Thymus (tissue), 11 donors: ENCODE measurements around the gene OBSL1. TPM values are rescaled to one million over a fixed set of nuclear protein-coding genes. Genes with fewer than 3 reads are reported as not detected.

Experiments
- DNase-seq, 9 donors: peaks; one replicate each; pipeline ENCODE4 v3.0.0-alpha.2; 2013; ENCODE audit warnings: low spot score in 9 of 9, low read depth in 6 of 9, missing footprints in 1 of 9
- H3K27ac ChIP-seq, 2 donors: one replicate each; pipeline ENCODE4 v1.5.1; 2013; ENCODE audit warnings: control low read depth in 1 of 2, low read depth in 1 of 2, low read length in 1 of 2, mild to moderate bottlenecking in 1 of 2, moderate library complexity in 1 of 2
- H3K27me3 ChIP-seq, 2 donors: one replicate each; pipeline ENCODE4 v1.5.1; 2013; ENCODE audit warnings: low read length in 1 of 2; ENCODE audit not compliant: control insufficient read depth in 2 of 2, insufficient read depth in 1 of 2
- H3K36me3 ChIP-seq, 2 donors: one replicate each; pipeline ENCODE4 v1.5.1; 2013; ENCODE audit warnings: low read length in 1 of 2, mild to moderate bottlenecking in 1 of 2, moderate library complexity in 1 of 2; ENCODE audit not compliant: control insufficient read depth in 2 of 2, insufficient read depth in 2 of 2
- H3K4me1 ChIP-seq, 2 donors: one replicate each; pipeline ENCODE4 v1.5.1; 2013; ENCODE audit warnings: low read length in 2 of 2; ENCODE audit not compliant: control insufficient read depth in 2 of 2, insufficient read depth in 2 of 2
- H3K4me3 ChIP-seq, 2 donors: one replicate each; pipeline ENCODE4 v1.5.1; 2013; ENCODE audit warnings: low read length in 2 of 2, control low read depth in 1 of 2, mild to moderate bottlenecking in 1 of 2
- H3K9me3 ChIP-seq, 2 donors: one replicate each; pipeline ENCODE4 v1.5.1; 2013; ENCODE audit warnings: low read length in 1 of 2, mild to moderate bottlenecking in 1 of 2; ENCODE audit not compliant: control insufficient read depth in 2 of 2, insufficient read depth in 1 of 2
- WGBS: extraction: QIAGEN DNeasy Blood & Tissue Kit; methylation state at CpG from one replicate; pipeline ENCODE4 v1.1.7; 2013; 5-methylcytosine and 5-hydroxymethylcytosine counted together
- polyA plus RNA-seq: library from polyadenylated mRNA; stranded (reverse); fragments of 200-250 nt; gene quantifications from one replicate; pipeline ENCODE4 v1.2.3, GENCODE V29; 2013
- total RNA-seq: library from RNA; stranded (reverse); fragments of 120-200 nt; gene quantifications from one replicate; pipeline ENCODE4 v1.2.4, GENCODE V29; 2013
- donor health status: healthy.

OBSL1 gene
- total and polyA plus RNA-seq, 2 donors: 9.6 to 34.2 TPM

DNA sequence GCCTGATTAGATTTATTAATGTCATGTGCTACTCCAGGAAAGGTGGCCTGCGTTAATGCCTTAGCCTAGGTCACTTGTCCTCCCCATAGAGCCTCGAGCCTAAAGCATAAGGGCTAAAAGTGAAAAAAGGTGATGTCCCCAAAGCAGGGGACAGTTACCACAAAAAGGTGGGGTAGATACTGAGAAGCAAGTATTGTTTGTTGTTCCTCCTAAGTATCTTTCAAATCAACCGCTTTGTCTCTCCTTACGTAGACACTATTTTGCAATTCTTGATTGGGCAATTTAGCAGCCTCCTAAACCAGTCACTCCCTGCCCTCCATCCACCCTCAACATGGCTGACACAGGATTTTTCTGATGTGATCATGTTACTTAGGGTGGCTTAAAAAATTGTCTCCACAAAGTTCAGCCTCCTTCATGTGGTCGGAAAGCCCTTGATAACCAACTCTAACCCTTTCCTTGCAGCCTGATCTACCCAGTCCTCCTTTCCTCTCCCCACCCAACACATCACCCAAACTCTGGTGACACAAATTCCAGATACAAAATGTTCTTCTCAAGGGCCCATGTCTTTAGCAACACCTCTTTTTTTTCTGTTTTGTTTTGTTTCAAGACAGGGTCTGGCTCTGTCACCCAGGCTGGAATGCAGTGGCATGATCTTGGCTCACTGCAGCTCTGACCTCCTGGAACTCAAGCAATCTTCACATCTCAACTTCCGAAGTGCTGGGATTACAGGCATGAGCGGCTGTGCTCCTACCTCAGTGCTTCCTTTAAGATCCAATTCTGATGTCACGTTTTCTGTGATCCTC, 7.7 kb upstream of the OBSL1 start:
- Histone ChIP-seq H3K27ac (no peak overlapping the region), H3K4me3 (no peak overlapping the region), H3K9me3 (no peaks in the 10 kb centered on the region), H3K36me3 (no peaks in the 10 kb centered on the region), H3K4me1 (peaks cover 0 to 6% of the 10 kb centered on the region in 2 donors), H3K27me3 (peaks cover 3 to 44% of the 10 kb centered on the region in 2 donors)
- WGBS: 95% methylated on average over 8 of the region's 8 CpGs
- DNase-seq: no peak

DNA sequence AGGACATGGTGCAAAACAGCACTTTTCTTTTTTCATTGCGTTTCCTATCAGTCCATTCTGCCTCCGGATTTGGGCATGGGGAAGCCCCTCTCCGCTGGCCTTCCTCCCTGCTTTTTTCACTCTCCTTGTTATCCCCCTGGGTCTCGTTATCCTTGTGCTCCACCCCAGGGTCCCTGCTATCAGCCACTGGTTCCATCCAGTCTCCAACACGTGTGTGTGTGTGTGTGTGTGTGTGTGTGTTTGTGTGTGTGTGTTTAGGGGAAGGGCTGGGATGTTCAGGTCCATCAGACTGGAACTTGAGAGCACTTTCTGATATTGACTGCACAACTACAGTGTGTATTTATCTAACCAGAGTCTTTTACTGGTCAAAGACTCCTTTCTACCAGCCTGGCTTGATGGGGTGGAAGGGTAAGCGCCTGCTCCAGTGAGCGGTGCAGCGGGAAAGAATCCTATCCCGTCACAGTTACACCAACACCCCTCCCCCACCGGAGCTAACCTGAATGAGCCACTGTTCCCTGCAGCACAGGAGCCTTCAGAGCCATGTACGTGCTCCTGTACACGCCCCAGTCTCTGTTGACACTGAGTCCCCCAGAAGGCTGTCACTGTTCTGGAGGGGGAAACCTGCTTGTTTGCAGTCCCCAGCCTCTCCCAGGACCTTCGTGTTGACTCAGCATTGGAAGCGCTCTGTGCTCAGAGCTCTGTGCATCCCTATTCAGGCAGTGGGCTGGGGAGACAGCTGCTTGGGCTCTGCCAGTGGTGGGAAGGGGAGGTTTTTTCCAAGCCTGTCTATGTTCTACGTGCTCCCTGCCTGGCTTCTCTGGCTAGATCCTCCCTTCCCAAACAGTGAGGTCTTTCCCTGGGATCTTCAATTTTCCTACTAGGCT, 5.4 kb upstream of the OBSL1 start:
- WGBS: 73% methylated on average over 15 of the region's 15 CpGs
- peaks cover 17 to 65% of the 10 kb centered on the region in 2 donors for H3K27me3 ChIP-seq

DNA sequence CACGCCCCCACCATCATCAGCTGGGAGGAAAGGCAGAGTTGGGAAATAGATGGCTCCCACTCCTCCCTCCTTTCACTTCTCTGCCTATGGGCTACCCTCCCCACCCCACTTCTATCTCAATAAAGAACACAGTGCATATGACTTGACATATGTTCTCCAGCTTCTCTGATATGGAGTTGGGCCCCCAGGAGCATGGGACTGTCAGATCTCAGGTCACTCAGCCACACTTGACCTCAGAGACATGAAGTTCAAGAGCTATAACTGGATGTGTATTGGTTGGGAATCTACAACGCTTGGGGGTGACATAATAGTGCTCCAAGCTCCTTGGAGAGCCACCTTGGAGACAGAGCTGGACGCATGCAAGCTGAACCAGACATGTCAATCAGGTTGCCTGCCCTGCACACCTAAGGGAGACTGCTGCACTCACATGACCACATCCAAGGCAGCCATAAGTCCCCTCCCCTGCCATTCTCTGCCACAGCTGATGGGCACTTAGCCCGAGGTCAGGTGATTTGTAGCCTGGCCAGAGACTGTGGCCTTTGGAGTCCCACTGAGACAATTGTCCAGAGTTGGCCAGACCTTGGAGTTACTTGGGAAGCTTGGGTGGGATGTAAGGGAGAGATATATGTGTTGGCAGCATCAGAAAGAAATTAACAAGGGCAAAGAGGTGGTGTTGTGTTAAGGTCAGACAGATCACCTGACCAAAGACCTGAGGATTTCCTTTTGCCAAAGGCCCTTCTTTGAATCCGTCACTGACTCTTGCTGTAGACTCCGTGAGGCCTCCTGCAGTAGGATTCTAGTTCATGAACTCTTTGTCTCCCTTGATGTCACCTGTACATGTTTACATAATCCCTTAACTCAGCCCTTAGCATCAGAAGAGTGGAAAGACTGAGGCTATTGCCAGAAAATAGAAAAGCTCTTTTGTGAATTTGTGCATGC, 4.5 kb upstream of the OBSL1 start:
- 91% methylated on average over 6 of the region's 6 CpGs for WGBS
- peaks cover 0 to 12% of the 10 kb centered on the region in 2 donors for H3K4me1 ChIP-seq
- peaks cover 26 to 74% of the 10 kb centered on the region in 2 donors for H3K27me3 ChIP-seq
- H3K27ac ChIP-seq: no peak overlapping the region
- no peak for DNase-seq
- H3K4me3 ChIP-seq: no peak overlapping the region
- H3K9me3 ChIP-seq: no peaks in the 10 kb centered on the region
- no peaks in the 10 kb centered on the region for H3K36me3 ChIP-seq

More for the DNA sequence above, 5.4 kb upstream of the OBSL1 start:
- Histone ChIP-seq H3K36me3 (no peaks in the 10 kb centered on the region), H3K9me3 (no peaks in the 10 kb centered on the region), H3K4me3 (no peak overlapping the region), H3K4me1 (peaks cover 0 to 7% of the 10 kb centered on the region in 2 donors), H3K27ac (no peak overlapping the region)
- no peak for DNase-seq

DNA sequence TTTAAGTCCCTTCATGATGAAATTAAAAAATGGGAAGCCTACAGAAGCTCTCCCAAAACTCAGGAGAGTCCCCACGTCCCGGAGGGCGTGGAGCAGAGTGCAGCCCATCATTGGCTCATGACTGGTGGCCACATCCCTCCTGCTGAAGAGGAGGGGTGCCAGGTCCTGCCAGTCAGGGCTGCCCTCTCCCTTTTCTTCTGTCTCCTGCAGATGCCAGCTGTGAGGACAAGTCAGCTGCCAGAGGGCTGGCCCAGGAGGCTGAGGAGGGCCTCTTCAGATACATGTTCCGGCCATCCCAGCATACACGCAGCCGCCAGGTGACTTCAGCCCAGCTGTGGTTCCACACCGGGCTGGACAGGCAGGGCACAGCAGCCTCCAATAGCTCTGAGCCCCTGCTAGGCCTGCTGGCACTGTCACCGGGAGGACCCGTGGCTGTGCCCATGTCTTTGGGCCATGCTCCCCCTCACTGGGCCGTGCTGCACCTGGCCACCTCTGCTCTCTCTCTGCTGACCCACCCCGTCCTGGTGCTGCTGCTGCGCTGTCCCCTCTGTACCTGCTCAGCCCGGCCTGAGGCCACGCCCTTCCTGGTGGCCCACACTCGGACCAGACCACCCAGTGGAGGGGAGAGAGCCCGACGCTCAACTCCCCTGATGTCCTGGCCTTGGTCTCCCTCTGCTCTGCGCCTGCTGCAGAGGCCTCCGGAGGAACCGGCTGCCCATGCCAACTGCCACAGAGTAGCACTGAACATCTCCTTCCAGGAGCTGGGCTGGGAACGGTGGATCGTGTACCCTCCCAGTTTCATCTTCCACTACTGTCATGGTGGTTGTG, 3.4 kb upstream of the OBSL1 start:
- Histone ChIP-seq H3K27me3 (peaks cover 37 to 85% of the 10 kb centered on the region in 2 donors), H3K9me3 (peaks cover 0 to 4% of the 10 kb centered on the region in 2 donors)
- no peak for DNase-seq

DNA sequence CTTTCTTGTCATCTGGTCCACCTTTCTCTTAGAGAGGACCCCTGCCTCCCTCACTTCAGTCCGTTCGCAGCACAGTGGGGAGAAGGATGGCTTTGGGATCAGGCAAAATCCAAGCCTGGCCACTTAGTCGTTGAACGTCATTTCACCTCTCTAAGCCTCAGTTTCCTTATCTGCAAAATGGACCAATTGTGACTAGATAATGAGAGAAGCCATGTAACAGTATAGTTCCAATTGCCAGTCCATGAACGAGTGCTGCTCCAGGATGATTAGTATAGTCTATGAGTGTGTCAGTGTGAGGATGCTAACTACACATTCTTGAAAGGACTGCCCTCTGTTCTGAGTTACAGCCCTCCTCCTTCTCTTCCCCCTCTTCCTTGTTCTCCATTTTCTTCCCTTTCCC, 1.8 kb upstream of the OBSL1 start:
- Histone ChIP-seq H3K4me3 (no peak overlapping the region), H3K4me1 (peaks cover 0 to 12% of the 10 kb centered on the region in 2 donors), H3K9me3 (peaks cover 0 to 4% of the 10 kb centered on the region in 2 donors), H3K36me3 (no peaks in the 10 kb centered on the region), H3K27ac (no peak overlapping the region), H3K27me3 (peaks cover 42 to 94% of the 10 kb centered on the region in 2 donors)
- DNase-seq: no peak
- 97% methylated on average over 5 of the region's 5 CpGs for WGBS

More for the DNA sequence above, 3.4 kb upstream of the OBSL1 start:
- H3K27ac ChIP-seq: no peak overlapping the region
- H3K4me3 ChIP-seq: no peak overlapping the region
- H3K4me1 ChIP-seq: peaks cover 0 to 12% of the 10 kb centered on the region in 2 donors
- H3K36me3 ChIP-seq: no peaks in the 10 kb centered on the region
- 93% methylated on average over 22 of the region's 22 CpGs for WGBS

DNA sequence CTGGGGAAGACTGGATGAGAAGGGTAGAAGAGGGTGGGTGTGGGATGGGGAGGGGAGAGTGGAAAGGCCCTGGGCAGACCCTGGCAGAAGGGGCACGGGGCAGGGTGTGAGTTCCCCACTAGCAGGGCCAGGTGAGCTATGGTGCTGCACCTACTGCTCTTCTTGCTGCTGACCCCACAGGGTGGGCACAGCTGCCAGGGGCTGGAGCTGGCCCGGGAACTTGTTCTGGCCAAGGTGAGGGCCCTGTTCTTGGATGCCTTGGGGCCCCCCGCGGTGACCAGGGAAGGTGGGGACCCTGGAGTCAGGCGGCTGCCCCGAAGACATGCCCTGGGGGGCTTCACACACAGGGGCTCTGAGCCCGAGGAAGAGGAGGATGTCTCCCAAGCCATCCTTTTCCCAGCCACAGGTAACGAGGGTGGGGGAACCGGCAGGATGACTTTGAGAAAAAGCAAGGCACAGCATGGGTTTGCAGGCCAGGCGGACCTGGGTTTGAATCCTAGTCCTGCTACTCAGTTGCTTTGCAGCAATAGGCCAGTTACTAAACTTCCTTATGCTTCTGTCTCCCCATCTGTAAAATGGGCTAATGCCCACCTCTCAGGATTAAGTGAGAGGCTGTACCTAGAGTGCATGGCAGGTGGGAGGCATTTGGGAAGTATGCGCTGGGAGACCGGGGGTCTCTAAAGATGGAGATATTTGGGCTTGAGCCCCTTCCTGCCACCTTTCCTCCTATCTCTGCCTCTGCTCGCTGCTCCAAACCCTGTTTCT, 1.1 kb upstream of the OBSL1 start, which contains the start of gene INHA:
INHA (plus strand) TSS at position 74 of the 765 bp plus-strand sequence; CDS start at position 139, 65 bp downstream.
- peaks cover 46 to 96% of the 10 kb centered on the region in 2 donors for H3K27me3 ChIP-seq
- 95% methylated on average over 13 of the region's 13 CpGs for WGBS
- H3K9me3 ChIP-seq: peaks cover 0 to 4% of the 10 kb centered on the region in 2 donors
- DNase-seq: no peak
- H3K27ac ChIP-seq: no peak within 1 kb of the TSS
- H3K4me1 ChIP-seq: peaks cover 0 to 12% of the 10 kb centered on the region in 2 donors
- peak within 1 kb of the TSS; percentile 22 to 57 for H3K4me3 ChIP-seq
- H3K36me3 ChIP-seq: no peaks in the 10 kb centered on the region

GRCh38 chr2:219570924-219571310, 422 bp downstream of the OBSL1 start:
- H3K27me3 ChIP-seq: peaks cover 47 to 92% of the 10 kb centered on the region in 2 donors
- no peak overlapping the region for H3K27ac ChIP-seq

More at GRCh38 chr2:219570924-219571310, 422 bp downstream of the OBSL1 start:
- H3K4me3 ChIP-seq: peak overlapping the region; percentile 29 to 57
- DNase-seq: peak in 1 of 9 donors; percentile 13
- no peaks in the 10 kb centered on the region for H3K36me3 ChIP-seq
- peaks cover 0 to 4% of the 10 kb centered on the region in 2 donors for H3K9me3 ChIP-seq
- H3K4me1 ChIP-seq: peaks cover 0 to 6% of the 10 kb centered on the region in 2 donors
- WGBS: 1% methylated on average over 55 of the region's 55 CpGs
